GM12875 (cell line): ENCODE measurements around the gene PER1.
A peak's percentile ranks its signal among the peaks of the same experiment; 100 is the strongest.

Experiments used
- H3K4me3 ChIP-seq: one replicate; pipeline ENCODE4 v1.5.1; 2011; ENCODE audit warnings: low read depth, low read length, control low read depth
- TF ChIP-seq, protein P1 (sequence below): IDR thresholded peaks from 2 replicates; pipeline ENCODE4 v1.5.1; 2011; ENCODE audit warnings: low read depth, mild to moderate bottlenecking, control low read depth, inconsistent platforms, low read length, moderate library complexity, borderline replicate concordance; ENCODE audit not compliant: insufficient read depth

Gene PER1

DNA sequence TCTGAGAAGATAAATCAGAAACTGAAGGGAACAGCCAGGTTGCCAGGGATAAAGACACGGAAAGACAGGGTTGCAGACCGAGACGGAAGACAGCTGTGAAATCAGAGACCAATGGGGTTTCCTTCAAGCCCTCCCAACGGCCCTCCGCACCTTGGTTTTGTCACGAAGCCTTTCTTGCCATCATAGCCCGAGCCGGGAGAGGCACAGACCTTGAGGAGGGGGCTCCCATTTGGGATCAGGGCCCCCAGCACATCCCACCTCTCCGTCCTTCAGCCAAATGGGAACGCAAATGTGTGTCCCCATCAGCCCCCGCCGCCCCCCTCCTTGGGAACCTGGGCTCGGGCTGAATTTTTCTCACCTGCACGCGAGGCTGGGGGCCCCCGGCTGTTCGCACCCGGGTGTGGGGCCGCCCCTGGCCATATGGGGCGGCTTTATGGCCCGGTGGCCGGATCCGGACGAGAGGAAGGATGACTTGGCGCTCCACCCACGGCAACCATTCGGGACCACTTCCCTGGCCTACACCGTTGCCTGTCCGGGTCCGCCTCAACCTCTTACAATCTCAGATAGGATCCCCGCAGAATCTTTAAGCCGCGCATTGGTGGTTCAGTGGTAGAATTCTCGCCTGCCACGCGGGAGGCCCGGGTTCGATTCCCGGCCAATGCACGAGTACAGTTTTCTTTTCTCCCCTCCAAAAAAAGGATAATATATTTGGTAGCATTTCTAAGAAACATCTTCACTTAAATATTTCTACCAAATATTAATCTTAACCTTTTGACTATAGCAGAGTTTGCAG, 26.9 kb downstream of the PER1 start:
- TF ChIP-seq, protein P1, sequence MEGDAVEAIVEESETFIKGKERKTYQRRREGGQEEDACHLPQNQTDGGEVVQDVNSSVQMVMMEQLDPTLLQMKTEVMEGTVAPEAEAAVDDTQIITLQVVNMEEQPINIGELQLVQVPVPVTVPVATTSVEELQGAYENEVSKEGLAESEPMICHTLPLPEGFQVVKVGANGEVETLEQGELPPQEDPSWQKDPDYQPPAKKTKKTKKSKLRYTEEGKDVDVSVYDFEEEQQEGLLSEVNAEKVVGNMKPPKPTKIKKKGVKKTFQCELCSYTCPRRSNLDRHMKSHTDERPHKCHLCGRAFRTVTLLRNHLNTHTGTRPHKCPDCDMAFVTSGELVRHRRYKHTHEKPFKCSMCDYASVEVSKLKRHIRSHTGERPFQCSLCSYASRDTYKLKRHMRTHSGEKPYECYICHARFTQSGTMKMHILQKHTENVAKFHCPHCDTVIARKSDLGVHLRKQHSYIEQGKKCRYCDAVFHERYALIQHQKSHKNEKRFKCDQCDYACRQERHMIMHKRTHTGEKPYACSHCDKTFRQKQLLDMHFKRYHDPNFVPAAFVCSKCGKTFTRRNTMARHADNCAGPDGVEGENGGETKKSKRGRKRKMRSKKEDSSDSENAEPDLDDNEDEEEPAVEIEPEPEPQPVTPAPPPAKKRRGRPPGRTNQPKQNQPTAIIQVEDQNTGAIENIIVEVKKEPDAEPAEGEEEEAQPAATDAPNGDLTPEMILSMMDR = no peak
- peak overlapping the region; percentile 76 for H3K4me3 ChIP-seq

DNA sequence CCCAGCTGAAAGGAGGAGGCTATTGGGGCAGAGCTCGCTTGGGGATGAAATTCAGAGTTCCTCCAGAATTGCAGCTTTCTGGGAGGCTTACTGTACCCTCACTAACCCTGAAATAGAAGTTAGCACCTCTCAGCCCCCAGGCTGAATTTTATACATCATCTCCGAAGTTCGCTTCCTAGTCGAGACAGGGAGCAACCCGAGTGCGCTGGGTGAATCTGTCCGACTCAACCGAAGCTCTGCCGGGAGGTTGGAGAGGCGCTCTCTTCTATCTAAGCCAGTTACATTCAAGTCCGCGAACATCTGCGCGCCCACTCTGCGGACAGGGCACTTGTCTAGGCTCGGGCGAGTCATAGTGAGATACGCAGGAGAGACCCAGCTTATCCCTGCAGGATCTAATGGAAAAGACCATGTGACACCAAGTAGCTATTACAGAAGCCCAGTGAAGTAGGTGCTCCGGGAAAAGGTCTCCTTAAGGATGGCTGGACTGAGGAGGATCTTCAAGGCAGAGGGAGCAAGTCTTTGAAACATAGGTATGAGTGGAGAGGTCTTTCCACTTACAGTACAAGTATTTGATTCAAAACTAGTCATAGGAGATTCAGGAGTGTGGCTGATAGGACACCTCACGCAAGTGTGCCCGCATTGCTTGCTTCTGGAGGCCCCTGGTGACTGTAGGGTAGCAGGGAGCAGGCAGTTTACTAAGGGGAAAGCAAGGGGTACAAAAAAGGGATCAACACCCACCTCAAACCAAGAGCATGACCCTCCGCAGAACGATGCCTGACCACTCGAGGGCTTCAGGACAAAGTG, 27.7 kb downstream of the PER1 start:
- TF ChIP-seq, protein P1 = no peak
- peak overlapping the region; percentile 6 for H3K4me3 ChIP-seq

DNA sequence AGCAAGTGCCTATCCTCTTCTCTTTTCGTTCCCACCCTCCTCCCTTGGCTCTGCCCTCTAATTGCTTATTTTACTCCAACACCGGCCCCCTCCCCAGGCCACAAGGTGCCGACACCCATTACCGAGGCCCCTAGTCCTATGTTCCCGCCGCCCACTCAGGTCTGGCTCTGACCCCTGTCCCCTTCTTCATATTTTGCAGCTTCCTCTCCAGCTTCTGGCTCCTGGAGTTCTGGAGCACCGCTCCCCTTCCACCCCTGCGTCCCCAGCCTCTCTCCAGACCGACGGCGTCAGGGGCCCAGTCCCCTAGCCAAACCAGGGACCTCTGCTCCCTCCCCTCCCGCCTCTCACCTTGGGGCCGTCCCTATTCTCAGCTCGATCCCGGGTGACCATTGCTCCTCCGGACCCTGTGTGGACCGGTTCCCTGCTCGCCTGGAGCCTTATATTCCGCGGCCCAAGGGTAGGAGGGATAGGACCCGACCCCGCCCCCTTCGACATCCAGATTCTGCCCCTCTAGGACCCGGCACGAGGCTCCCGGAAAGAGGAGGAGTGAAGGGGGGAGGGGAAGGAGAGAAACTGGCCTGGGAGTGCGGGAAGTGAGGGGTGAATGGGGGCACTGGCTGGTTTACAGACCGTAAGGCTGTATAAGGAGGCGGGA, 28.4 kb downstream of the PER1 start, which contains the start of gene HES7:
Gene HES7 (minus strand): TSS at position 412 of the 655 bp plus-strand sequence. CDS start 22 bp downstream, at position 390.
- peak within 1 kb of the TSS; percentile 59 for H3K4me3 ChIP-seq
- TF ChIP-seq, protein P1 = no peak

DNA sequence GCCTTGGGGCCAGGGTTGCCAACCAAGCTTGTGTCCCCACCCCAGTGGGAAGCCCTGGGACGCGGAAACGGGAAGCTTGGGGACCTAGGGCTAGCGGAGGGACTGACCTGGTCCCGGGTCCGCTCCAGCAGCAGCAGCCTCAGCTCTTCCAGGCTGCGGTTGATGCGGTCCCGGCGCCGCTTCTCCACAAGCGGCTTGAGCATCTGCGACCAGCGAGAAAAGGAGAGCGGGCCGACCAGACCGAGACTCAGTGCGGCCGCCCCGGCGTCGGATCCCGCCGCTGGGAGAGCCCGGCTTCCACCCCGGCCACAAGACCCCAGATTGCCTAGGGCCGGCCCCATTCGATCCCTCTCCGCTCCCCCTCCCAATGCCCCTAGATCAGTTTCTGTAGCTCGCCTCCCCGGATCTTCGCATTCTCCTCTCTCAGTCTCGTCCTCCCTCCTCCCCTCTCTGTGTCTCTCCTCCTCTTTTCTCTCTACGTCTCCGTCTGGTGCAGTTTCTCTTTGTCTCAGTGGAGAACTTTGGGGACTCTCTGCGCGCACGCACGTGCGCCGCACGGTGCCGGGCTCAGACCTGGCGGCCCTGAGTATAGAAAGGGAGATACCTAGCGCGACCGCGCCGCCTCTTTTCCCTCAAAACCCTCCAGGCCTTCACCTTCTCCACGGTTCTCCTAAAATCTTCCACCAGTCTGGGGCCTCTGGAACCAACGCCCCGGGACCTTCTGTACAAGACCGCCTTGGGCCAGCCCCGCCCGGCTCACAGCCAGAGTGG, 29.1 kb downstream of the PER1 start:
- peak overlapping the region; percentile 59 for H3K4me3 ChIP-seq
- TF ChIP-seq, protein P1 = no peak

DNA sequence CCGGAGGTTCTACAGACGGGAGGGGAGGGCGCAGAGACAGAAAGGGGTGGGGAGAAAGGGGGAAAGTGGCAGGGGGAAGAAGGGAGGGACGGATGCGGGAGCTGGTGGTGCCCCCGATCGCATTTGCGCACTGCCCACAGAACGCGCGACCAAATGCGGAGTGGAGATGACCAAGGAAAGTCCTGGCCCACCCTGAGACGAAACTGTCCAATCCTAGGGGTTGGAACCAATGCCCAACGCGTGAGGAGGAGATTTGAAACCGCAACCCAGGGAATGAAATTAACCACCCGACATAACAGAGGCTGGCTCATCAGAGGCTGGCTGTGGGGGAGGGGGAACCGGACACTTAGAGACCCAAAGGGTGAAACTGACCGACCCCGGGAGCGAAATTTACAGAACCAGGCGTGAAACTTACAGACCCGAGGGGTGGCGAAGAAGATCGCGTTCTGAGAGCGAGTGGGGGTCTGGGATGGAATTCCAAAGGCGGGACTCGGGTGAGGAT, 29.7 kb downstream of the PER1 start:
- H3K4me3 ChIP-seq = peak overlapping the region; percentile 59
- TF ChIP-seq, protein P1 = no peak

DNA sequence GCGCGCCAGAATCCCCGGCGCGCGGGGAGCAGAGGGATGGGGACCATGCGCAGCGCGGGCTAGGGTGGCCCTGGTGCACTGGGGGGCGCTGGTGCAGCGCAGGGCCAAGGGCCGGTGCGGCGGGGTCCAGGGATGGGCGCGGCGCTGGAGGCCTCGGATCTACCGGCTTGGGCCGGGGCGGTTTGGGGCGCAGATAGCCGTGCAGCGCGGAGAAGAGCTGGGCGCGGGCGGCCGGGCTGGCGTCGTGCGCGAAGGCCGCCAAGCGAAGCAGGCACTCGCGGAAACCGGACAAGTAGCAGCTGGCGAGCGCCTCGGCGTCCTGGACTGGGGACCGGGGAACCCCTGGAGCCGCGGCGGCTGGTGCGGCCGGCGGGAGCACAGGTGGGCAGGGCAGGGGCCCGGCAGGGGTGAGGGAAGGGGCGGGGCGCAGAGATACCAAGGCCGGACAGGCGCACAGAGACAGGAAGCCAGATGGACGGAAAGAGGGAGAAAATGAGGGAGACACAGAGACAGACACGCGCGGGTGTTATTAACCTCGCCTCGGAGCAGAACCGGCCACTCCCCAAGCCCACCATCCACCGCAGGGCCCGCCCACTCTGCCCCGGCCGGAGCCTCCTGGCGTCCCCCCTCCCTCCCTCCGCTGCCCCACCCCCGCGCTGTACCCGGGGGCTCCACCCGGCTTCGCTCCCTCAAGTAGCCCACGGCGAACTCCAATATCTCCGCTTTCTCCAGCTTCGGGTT, 30.4 kb downstream of the PER1 start:
- H3K4me3 ChIP-seq = peak overlapping the region; percentile 59
- TF ChIP-seq, protein P1 = peak; percentile 83
